Left cardiac atrium (tissue), 4 donors: ENCODE data around the gene SCN8A. TPM values are rescaled to one million over a fixed set of nuclear protein-coding genes. Genes with fewer than 3 reads are reported as not detected.
A peak's percentile ranks its signal among the peaks of the same experiment; 100 is the strongest.

Source experiments
- ATAC-seq, 2 donors: fragments of 200-7000 bp; cut with Tn5 transposase; one replicate each; pipeline ENCODE4 v1.9.1; 2020; ENCODE audit warnings: mild to moderate bottlenecking in 2 of 2, moderate library complexity in 2 of 2
- DNase-seq: peaks from one replicate; pipeline ENCODE4 v3.0.0-alpha.2; 2020
- intact Hi-C, 2 donors: fragments of 100-400 bp; cut with DNase I; formaldehyde crosslinking; loops; one replicate each; pipeline versions ENCODE4 v1.14.1 to v1.15.1; 2022 to 2023
- total RNA-seq, 2 donors: library from RNA; stranded (reverse); fragmentation: NEBNext Ultra II Directional; extraction: Animal tissue kit (Norgen Biotek cat#: 25700); gene quantifications; one replicate each; pipeline ENCODE4 v1.2.1, GENCODE V29; 2021
- donor health status: DM: no; HTN: yes; CAD: no.
- donor health status: DM: no; HTN: yes; CAD: no; lungs with severe emphysema.
- donor health status: DM: yes; HTN: yes; CAD: no.
- donor health status: Dilated cardiomyopathy.

Gene SCN8A
- total RNA-seq, 2 donors from 2014 or later, result 0.21 to 0.41 TPM

GRCh38 chr12:51694146-51694545 lies 103.1 kb downstream of the SCN8A start:
- DNase-seq (no peak), ATAC-seq (no peak)
- intact Hi-C loops, result no loop called here

- DNase-seq, result no peak
- no peak for ATAC-seq
- intact Hi-C loops, result no loop called here
Observed at GRCh38 chr12:51695241-51696010, 104.4 kb downstream of the SCN8A start.

- DNase-seq (no peak), ATAC-seq (no peak)
- intact Hi-C loops, result no loop called here
Observed at GRCh38 chr12:51699219-51699618, 108.2 kb downstream of the SCN8A start.

GRCh38 chr12:51700887-51701286 lies 109.9 kb downstream of the SCN8A start:
- DNase-seq, result no peak
- ATAC-seq, result no peak
- intact Hi-C loops, result no loop called here

- DNase-seq, result no peak
- no peak for ATAC-seq
- intact Hi-C loops, result no loop called here
Observed at GRCh38 chr12:51702587-51702986, 111.6 kb downstream of the SCN8A start.

GRCh38 chr12:51705450-51705849 lies 114.4 kb downstream of the SCN8A start:
- intact Hi-C loops, result no loop called here
- DNase-seq (no peak), ATAC-seq (no peak)

- intact Hi-C loops, result no loop called here
- ATAC-seq (no peak), DNase-seq (no peak)
Observed at GRCh38 chr12:51706206-51706605, 115.2 kb downstream of the SCN8A start.

GRCh38 chr12:51714666-51715065 lies 123.6 kb downstream of the SCN8A start:
- intact Hi-C loops, result no loop called here
- DNase-seq (no peak), ATAC-seq (no peak)

GRCh38 chr12:51717326-51717925 lies 126.4 kb downstream of the SCN8A start:
- DNase-seq, result no peak
- intact Hi-C loops, result no loop called here
- no peak for ATAC-seq

GRCh38 chr12:51721282-51721940 lies 130.4 kb downstream of the SCN8A start:
- intact Hi-C loops, result no loop called here
- ATAC-seq (peak; percentile 57 to 97), DNase-seq (peak; percentile 56)

- DNase-seq (no peak), ATAC-seq (no peak)
- intact Hi-C loops, result no loop called here
Observed at GRCh38 chr12:51722431-51722830, 131.4 kb downstream of the SCN8A start.

GRCh38 chr12:51726161-51726560 lies 135.1 kb downstream of the SCN8A start:
- ATAC-seq, result no peak
- intact Hi-C loops, result no loop called here
- no peak for DNase-seq

- ATAC-seq (no peak), DNase-seq (no peak)
- intact Hi-C loops, result no loop called here
Observed at GRCh38 chr12:51726931-51727330, 135.9 kb downstream of the SCN8A start.

GRCh38 chr12:51729331-51729730 lies 138.3 kb downstream of the SCN8A start:
- no peak for ATAC-seq
- intact Hi-C loops, result no loop called here
- no peak for DNase-seq

GRCh38 chr12:51730745-51731144 lies 139.7 kb downstream of the SCN8A start:
- intact Hi-C loops, result no loop called here
- DNase-seq (no peak), ATAC-seq (no peak)

GRCh38 chr12:51740536-51740935 lies 149.5 kb downstream of the SCN8A start:
- intact Hi-C loops, result no loop called here
- no peak for DNase-seq
- no peak for ATAC-seq

- ATAC-seq (no peak), DNase-seq (no peak)
- intact Hi-C loops, result no loop called here
Observed at GRCh38 chr12:51744235-51744634, 153.2 kb downstream of the SCN8A start.

- no peak for ATAC-seq
- intact Hi-C loops, result no loop called here
Observed at GRCh38 chr12:51744957-51745356, 153.9 kb downstream of the SCN8A start.

GRCh38 chr12:51746416-51746815 lies 155.4 kb downstream of the SCN8A start:
- no peak for ATAC-seq
- DNase-seq, result no peak
- intact Hi-C loops, result no loop called here

More at GRCh38 chr12:51744957-51745356, 153.9 kb downstream of the SCN8A start:
- no peak for DNase-seq

- DNase-seq (no peak), ATAC-seq (no peak)
- intact Hi-C loops, result no loop called here
Observed at GRCh38 chr12:51748235-51748634, 157.2 kb downstream of the SCN8A start.
